Measurements from ENCODE around the gene GREB1L. TPM values are rescaled to one million over a fixed set of nuclear protein-coding genes. Genes with fewer than 3 reads are reported as not detected.
"Not testable (repeated sequence)": the region's sequence is repeated elsewhere in the genome, so short reads cannot be mapped to it uniquely, and the experiment has no call there.

GREB1L gene
- total and polyA plus RNA-seq, 5 donors from 2014 or later = 0.05 to 0.10 TPM; not detected in 3

DNA sequence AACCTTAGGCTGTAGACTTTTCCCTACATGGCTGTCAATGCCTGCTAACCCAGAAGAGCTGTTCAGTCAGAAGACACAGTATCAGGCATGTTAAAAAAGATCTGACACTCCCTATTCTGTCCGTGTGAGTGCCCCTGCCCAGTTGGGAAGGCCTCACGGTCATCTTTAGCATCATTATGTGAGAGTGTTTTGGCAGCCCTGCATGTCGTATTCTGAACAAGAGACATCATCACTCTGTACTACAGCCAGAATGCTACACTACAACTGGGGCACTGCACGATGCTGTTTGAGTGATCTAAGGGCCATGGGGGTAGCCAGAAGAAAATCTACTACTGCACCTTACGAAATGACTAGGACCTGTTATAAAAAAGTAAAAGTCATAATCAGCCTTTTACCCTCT lies 67.2 kb downstream of the GREB1L start:
- H3K9me3 ChIP-seq (ENCODE audit: control insufficient read depth in 2 of 2, low read length in 2 of 2) = no peaks in the 10 kb centered on the region
- H3K27ac Mint-ChIP-seq = no peak overlapping the region
- H3K4me1 Mint-ChIP-seq = no peaks in the 10 kb centered on the region
- DNase-seq (no peak), ATAC-seq (ENCODE audit: low read depth in 2 of 2) (no peak)
- no peaks in the 10 kb centered on the region for H3K36me3 ChIP-seq (ENCODE audit: control insufficient read depth, insufficient read depth, low read length)
- H3K9me3 Mint-ChIP-seq = peaks cover 0 to 4% (median 0%) of the 10 kb centered on the region in 7 donors
- no peaks in the 10 kb centered on the region for H3K27me3 ChIP-seq (ENCODE audit: control insufficient read depth, insufficient read depth, low read length)
- peaks cover 5% of the 10 kb centered on the region for H3K27me3 Mint-ChIP-seq
- no peaks in the 10 kb centered on the region for H3K4me1 ChIP-seq (ENCODE audit: control insufficient read depth, insufficient read depth, low read length, poor library complexity, severe bottlenecking)
- no peak overlapping the region for H3K4me3 ChIP-seq (ENCODE audit: low read depth, low read length)
- H3K4me3 Mint-ChIP-seq = no peak overlapping the region
- H3K27ac ChIP-seq (ENCODE audit: insufficient read depth, low read length, poor library complexity, severe bottlenecking) = no peak overlapping the region
- H3K36me3 Mint-ChIP-seq = no peaks in the 10 kb centered on the region

DNA sequence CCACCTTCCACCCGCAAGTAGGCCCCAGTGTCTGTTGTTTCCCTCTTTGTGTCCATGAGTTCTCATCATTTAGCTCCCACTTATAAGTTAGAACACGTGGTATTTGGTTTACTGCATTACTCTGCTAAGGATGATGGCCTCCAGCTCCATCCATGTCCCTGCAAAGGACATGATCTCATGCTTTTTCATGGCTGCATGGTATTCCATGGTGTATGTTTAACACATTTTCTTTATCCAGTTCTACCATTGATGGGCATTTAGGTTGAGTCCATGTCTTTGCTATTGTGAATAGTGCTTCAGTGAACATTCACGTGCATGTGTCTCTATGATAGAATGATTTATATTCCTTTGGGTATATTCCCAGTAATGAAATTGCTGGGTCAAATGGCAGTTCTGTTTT lies 69.9 kb downstream of the GREB1L start:
- H3K27me3 ChIP-seq (ENCODE audit: control insufficient read depth, insufficient read depth, low read length); DNase-seq; H3K4me3 Mint-ChIP-seq; H3K36me3 ChIP-seq (ENCODE audit: control insufficient read depth, insufficient read depth, low read length); H3K36me3 Mint-ChIP-seq; H3K4me1 ChIP-seq (ENCODE audit: control insufficient read depth, insufficient read depth, low read length, poor library complexity, severe bottlenecking); H3K27ac Mint-ChIP-seq; ATAC-seq (ENCODE audit: low read depth in 2 of 2); H3K9me3 Mint-ChIP-seq; H3K27me3 Mint-ChIP-seq; H3K4me3 ChIP-seq (ENCODE audit: low read depth, low read length); H3K4me1 Mint-ChIP-seq; H3K9me3 ChIP-seq (ENCODE audit: control insufficient read depth in 2 of 2, low read length in 2 of 2); H3K27ac ChIP-seq (ENCODE audit: insufficient read depth, low read length, poor library complexity, severe bottlenecking): not testable (repeated sequence)

DNA sequence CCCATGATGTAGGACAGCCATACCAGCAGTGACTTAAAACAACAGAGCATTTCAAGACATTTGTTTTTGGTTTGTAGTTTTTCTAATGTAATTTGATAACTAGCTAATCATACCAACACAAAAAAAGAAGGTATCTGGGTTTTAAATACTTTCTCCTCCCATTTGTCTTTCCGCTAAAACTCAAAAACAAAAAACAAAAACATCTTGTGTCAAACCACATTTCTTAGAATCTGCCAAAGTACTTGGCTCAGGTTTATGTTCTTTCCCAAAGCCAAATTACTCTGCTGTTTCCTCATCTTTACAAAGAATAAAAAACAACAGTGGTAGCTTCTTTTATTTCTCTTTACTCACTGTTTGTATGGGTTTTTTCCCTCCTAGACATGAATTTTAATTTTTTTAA lies 71.5 kb downstream of the GREB1L start:
- Mint-ChIP-seq H3K9me3 (peaks cover 0 to 4% (median 0%) of the 10 kb centered on the region in 7 donors), H3K36me3 (no peaks in the 10 kb centered on the region), H3K4me1 (no peaks in the 10 kb centered on the region), H3K27me3 (peaks cover 5% of the 10 kb centered on the region), H3K4me3 (no peak overlapping the region), H3K27ac (no peak overlapping the region)
- Histone ChIP-seq H3K9me3 (ENCODE audit: control insufficient read depth in 2 of 2, low read length in 2 of 2) (no peaks in the 10 kb centered on the region), H3K36me3 (ENCODE audit: control insufficient read depth, insufficient read depth, low read length) (no peaks in the 10 kb centered on the region), H3K4me3 (ENCODE audit: low read depth, low read length) (no peak overlapping the region), H3K27me3 (ENCODE audit: control insufficient read depth, insufficient read depth, low read length) (no peaks in the 10 kb centered on the region), H3K27ac (ENCODE audit: insufficient read depth, low read length, poor library complexity, severe bottlenecking) (no peak overlapping the region), H3K4me1 (ENCODE audit: control insufficient read depth, insufficient read depth, low read length, poor library complexity, severe bottlenecking) (no peaks in the 10 kb centered on the region)
- ATAC-seq (ENCODE audit: low read depth in 2 of 2) = no peak
- no peak for DNase-seq

DNA sequence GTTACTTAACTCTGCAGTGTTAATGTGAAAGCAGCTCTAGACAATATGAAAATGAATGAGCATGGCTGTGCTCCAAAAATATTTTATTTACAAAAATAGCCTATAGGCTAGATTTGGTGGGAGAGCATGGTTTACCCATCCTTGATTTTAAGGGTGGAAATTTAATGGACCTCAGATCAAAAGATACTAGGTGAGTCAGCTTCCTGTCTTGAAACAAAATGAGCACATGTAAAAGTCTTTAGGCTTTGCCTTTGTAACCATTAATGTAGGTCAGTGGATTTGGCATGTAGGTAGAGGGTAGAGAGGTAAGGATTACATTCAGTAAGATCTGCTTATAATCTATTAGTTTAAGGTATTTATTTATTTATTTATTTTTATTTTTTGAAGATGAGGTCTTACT lies 72.7 kb downstream of the GREB1L start:
- Mint-ChIP-seq H3K9me3 (peaks cover 0 to 4% (median 0%) of the 10 kb centered on the region in 7 donors), H3K4me3 (no peak overlapping the region), H3K27ac (no peak overlapping the region), H3K4me1 (no peaks in the 10 kb centered on the region), H3K27me3 (no peaks in the 10 kb centered on the region), H3K36me3 (no peaks in the 10 kb centered on the region)
- no peaks in the 10 kb centered on the region for H3K9me3 ChIP-seq (ENCODE audit: control insufficient read depth in 2 of 2, low read length in 2 of 2)
- no peaks in the 10 kb centered on the region for H3K27me3 ChIP-seq (ENCODE audit: control insufficient read depth, insufficient read depth, low read length)
- DNase-seq (no peak), ATAC-seq (ENCODE audit: low read depth in 2 of 2) (no peak)
- H3K4me1 ChIP-seq (ENCODE audit: control insufficient read depth, insufficient read depth, low read length, poor library complexity, severe bottlenecking) = no peaks in the 10 kb centered on the region
- no peaks in the 10 kb centered on the region for H3K36me3 ChIP-seq (ENCODE audit: control insufficient read depth, insufficient read depth, low read length)
- H3K4me3 ChIP-seq (ENCODE audit: low read depth, low read length) = no peak overlapping the region
- H3K27ac ChIP-seq (ENCODE audit: insufficient read depth, low read length, poor library complexity, severe bottlenecking) = no peak overlapping the region

DNA sequence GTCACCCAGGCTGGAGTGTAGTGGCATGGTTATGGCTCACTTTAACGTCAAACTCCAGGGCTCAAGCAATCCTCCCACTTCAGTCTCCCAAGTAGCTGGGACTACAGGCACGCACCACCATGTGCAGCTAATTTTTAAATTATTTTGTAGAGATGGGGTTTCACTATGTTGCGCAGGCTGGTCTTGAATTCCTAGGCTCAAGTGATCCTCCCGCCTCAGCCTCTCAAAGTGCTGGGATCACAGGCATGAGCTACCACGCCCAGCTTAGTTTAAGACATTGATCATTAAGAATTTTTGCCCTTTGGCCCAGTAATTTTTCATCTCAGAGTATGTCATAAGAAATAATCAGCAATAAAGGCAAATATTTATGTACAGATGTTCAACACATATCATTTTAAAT lies 73.1 kb downstream of the GREB1L start:
- H3K4me3 Mint-ChIP-seq; H3K9me3 Mint-ChIP-seq; H3K4me1 ChIP-seq (ENCODE audit: control insufficient read depth, insufficient read depth, low read length, poor library complexity, severe bottlenecking); H3K27ac ChIP-seq (ENCODE audit: insufficient read depth, low read length, poor library complexity, severe bottlenecking); H3K36me3 ChIP-seq (ENCODE audit: control insufficient read depth, insufficient read depth, low read length); H3K4me1 Mint-ChIP-seq; DNase-seq; H3K27me3 ChIP-seq (ENCODE audit: control insufficient read depth, insufficient read depth, low read length); H3K9me3 ChIP-seq (ENCODE audit: control insufficient read depth in 2 of 2, low read length in 2 of 2); H3K27ac Mint-ChIP-seq; ATAC-seq (ENCODE audit: low read depth in 2 of 2); H3K36me3 Mint-ChIP-seq; H3K27me3 Mint-ChIP-seq; H3K4me3 ChIP-seq (ENCODE audit: low read depth, low read length): not testable (repeated sequence)

DNA sequence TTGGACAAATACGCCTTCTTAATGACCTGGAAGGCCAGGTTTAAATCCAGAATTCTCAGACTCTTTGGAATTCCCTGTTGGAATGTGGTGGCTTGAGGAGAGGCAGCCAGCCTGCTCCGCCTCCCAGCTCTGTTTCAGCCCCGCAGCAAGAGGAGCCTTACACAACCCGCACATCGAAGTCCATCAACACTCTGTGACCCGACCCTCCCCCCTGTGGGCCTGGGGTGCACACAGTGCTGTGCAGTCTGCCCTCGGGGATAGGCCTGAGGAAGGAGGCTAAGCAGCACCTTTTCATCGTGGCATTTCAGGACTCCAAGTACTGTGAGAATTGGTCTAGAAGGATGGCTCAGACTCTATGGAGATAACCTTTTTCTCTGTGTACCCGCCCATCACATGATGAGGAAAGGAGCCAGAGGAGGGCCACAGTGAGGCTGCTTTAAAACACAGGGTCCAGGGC lies 73.7 kb downstream of the GREB1L start:
- no peaks in the 10 kb centered on the region for H3K4me1 Mint-ChIP-seq
- no peak overlapping the region for H3K27ac Mint-ChIP-seq
- H3K9me3 ChIP-seq (ENCODE audit: control insufficient read depth in 2 of 2, low read length in 2 of 2) = no peaks in the 10 kb centered on the region
- no peak overlapping the region for H3K4me3 ChIP-seq (ENCODE audit: low read depth, low read length)
- no peaks in the 10 kb centered on the region for H3K27me3 ChIP-seq (ENCODE audit: control insufficient read depth, insufficient read depth, low read length)
- DNase-seq = no peak
- H3K36me3 ChIP-seq (ENCODE audit: control insufficient read depth, insufficient read depth, low read length) = no peaks in the 10 kb centered on the region
- H3K9me3 Mint-ChIP-seq = peaks cover 0 to 4% (median 1%) of the 10 kb centered on the region in 7 donors
- no peaks in the 10 kb centered on the region for H3K4me1 ChIP-seq (ENCODE audit: control insufficient read depth, insufficient read depth, low read length, poor library complexity, severe bottlenecking)
- ATAC-seq (ENCODE audit: low read depth in 2 of 2) = no peak
- H3K27me3 Mint-ChIP-seq = peaks cover 4% of the 10 kb centered on the region
- H3K4me3 Mint-ChIP-seq = no peak overlapping the region
- H3K27ac ChIP-seq (ENCODE audit: insufficient read depth, low read length, poor library complexity, severe bottlenecking) = no peak overlapping the region
- H3K36me3 Mint-ChIP-seq = no peaks in the 10 kb centered on the region

DNA sequence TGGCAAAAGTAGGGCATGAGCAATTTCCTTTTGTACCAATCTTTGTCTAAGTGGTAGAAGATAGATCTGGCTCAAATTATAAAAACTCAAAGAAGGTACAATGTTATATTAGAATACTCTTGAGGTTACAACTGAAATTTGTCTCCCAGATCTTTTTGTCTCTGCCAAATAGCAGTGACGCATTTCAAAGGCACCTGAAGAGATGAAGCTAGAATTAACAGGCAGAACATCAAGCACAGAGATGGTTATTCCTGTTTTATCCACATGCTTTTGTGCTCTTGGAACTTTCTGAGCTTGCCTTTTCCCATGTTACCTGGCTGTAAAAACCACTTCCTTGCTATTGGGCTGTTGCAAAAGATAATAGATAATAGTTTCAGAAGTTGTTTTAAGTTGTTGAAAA lies 74.3 kb downstream of the GREB1L start:
- H3K27ac ChIP-seq (ENCODE audit: insufficient read depth, low read length, poor library complexity, severe bottlenecking) = no peak overlapping the region
- no peaks in the 10 kb centered on the region for H3K36me3 ChIP-seq (ENCODE audit: control insufficient read depth, insufficient read depth, low read length)
- Mint-ChIP-seq H3K27ac (no peak overlapping the region), H3K4me1 (no peaks in the 10 kb centered on the region), H3K36me3 (no peaks in the 10 kb centered on the region), H3K27me3 (peaks cover 5% of the 10 kb centered on the region), H3K4me3 (no peak overlapping the region), H3K9me3 (peaks cover 0 to 4% (median 0%) of the 10 kb centered on the region in 7 donors)
- H3K9me3 ChIP-seq (ENCODE audit: control insufficient read depth in 2 of 2, low read length in 2 of 2) = no peaks in the 10 kb centered on the region
- no peak overlapping the region for H3K4me3 ChIP-seq (ENCODE audit: low read depth, low read length)
- H3K27me3 ChIP-seq (ENCODE audit: control insufficient read depth, insufficient read depth, low read length) = no peaks in the 10 kb centered on the region
- no peak for DNase-seq
- no peak for ATAC-seq (ENCODE audit: low read depth in 2 of 2)
- no peaks in the 10 kb centered on the region for H3K4me1 ChIP-seq (ENCODE audit: control insufficient read depth, insufficient read depth, low read length, poor library complexity, severe bottlenecking)

DNA sequence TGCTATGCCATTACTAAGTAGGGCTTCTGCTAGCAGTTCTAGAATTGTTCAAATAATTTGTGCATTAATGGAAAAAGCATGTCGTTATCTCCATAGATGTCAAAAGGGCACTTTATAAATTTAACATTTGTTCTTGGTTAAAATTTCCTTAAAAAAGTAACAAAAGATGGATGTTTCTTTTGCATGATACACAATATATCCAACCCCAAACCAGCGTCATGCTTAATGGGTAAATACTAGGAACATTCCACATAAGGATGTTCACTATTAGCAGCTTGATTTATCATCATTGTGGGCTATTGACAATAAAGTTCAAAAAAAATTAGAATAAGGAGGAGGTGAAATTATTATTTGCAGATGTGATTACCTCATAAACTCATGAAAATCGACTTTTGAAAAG lies 79.7 kb downstream of the GREB1L start:
- H3K4me1 ChIP-seq (ENCODE audit: control insufficient read depth, insufficient read depth, low read length, poor library complexity, severe bottlenecking) = no peaks in the 10 kb centered on the region
- DNase-seq = no peak
- Mint-ChIP-seq H3K4me3 (no peak overlapping the region), H3K27me3 (peaks cover 13% of the 10 kb centered on the region), H3K9me3 (peaks cover 0 to 1% (median 0%) of the 10 kb centered on the region in 7 donors), H3K36me3 (no peaks in the 10 kb centered on the region), H3K4me1 (no peaks in the 10 kb centered on the region), H3K27ac (no peak overlapping the region)
- peaks cover 2% of the 10 kb centered on the region for H3K27me3 ChIP-seq (ENCODE audit: control insufficient read depth, insufficient read depth, low read length)
- H3K27ac ChIP-seq (ENCODE audit: insufficient read depth, low read length, poor library complexity, severe bottlenecking) = no peak overlapping the region
- no peaks in the 10 kb centered on the region for H3K9me3 ChIP-seq (ENCODE audit: control insufficient read depth in 2 of 2, low read length in 2 of 2)
- H3K4me3 ChIP-seq (ENCODE audit: low read depth, low read length) = no peak overlapping the region
- H3K36me3 ChIP-seq (ENCODE audit: control insufficient read depth, insufficient read depth, low read length) = no peaks in the 10 kb centered on the region
- no peak for ATAC-seq (ENCODE audit: low read depth in 2 of 2)
